ENCODE results near the gene HADHB. TPM values are rescaled to one million over a fixed set of nuclear protein-coding genes. Genes with fewer than 3 reads are reported as not detected.

The HADHB gene
- total RNA-seq, 4 donors from 2014 or later, result 57.6 to 150 (median 85.1) TPM

DNA sequence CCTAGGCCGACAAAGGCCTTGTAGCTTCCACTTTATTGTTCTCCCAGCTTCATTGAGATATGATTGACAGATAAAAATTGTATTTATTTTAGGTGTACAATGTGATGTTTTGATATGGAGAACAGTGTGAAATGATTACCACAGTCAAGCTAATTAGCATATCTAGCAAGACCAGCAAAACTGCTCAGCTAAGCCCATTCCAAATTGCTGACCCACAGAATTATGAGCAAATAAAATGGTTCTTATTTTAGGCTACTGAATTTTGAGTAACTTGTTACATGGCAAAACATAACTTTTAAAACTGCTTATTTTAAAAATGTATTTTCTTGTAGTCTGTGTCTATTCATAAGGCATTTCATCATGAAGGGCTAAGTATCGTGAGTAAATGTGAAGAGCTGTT, 92.6 kb downstream of the HADHB start:
- no peak for DNase-seq
- intact Hi-C loops (cut with DNase I), result no loop called here
- no peaks in the 10 kb centered on the region for H3K4me1 ChIP-seq
- no peak overlapping the region for H3K4me3 ChIP-seq
- TF ChIP-seq POLR2A (IDR thresholded peaks at IDR 0.05), result no peak
- TF ChIP-seq CTCF (IDR thresholded peaks at IDR 0.05), result no peak
- no peaks in the 10 kb centered on the region for H3K36me3 ChIP-seq
- 91 to 92% methylated on average over 2 of the region's 2 CpGs for WGBS, 2 donors
- no peaks in the 10 kb centered on the region for H3K27me3 ChIP-seq
- H3K9me3 ChIP-seq, result no peaks in the 10 kb centered on the region
- no peak overlapping the region for H3K27ac ChIP-seq

Other genes starting within 250 kb of the HADHB start
- gene RAB10, start 210.9 kb upstream of the HADHB start, total RNA-seq, result 100 to 1,000 TPM; 214 to 388 (median 335) TPM
- 1 to 10 TPM in 2 of 4 donors, under 1 TPM in 2; 0.19 to 1.5 (median 0.89) TPM for gene GAREM2, start 71.9 kb upstream of the HADHB start, total RNA-seq
- gene HADHA, start 307 bp upstream of the HADHB start, total RNA-seq, result 100 to 1,000 TPM in 3 of 4 donors, 10 to 100 TPM in 1; 84.7 to 161 (median 116) TPM
- 10 to 100 TPM; 23.1 to 46.6 (median 32.4) TPM for gene SELENOI, start 101.2 kb downstream of the HADHB start, total RNA-seq
- gene ADGRF3, start 101.8 kb downstream of the HADHB start, total RNA-seq, result under 1 TPM in 1 of 4 donors, not detected in 3; 0.41 TPM
- not detected for gene DRC1, start 157.0 kb downstream of the HADHB start, total RNA-seq
- under 1 TPM in 2 of 4 donors, not detected in 2; under 0.01 to 0.56 TPM for gene OTOF, start 233.2 kb downstream of the HADHB start, total RNA-seq

Measured in esophagus squamous epithelium (tissue), 5 donors.